Ramos (cell line): ENCODE results near the gene IL20RB.
"Not testable (repeated sequence)": the region's sequence is repeated elsewhere in the genome, so short reads cannot be mapped to it uniquely, and the experiment has no call there.

Experiments
- in situ Hi-C: fragments of 300-500 bp; cut with MboI; formaldehyde crosslinking; loops from one replicate; pipeline ENCODE4 v1.14.3; 2022; ENCODE audit warnings: low sequenced_read_pairs; ENCODE audit not compliant: unreplicated experiment

Gene IL20RB

GRCh38 chr3:136982033-136982432, 24.2 kb downstream of the IL20RB start:
- in situ Hi-C loops, result no loop called here

GRCh38 chr3:136982520-136983138, 24.8 kb downstream of the IL20RB start:
- in situ Hi-C loops, result no loop called here

DNA sequence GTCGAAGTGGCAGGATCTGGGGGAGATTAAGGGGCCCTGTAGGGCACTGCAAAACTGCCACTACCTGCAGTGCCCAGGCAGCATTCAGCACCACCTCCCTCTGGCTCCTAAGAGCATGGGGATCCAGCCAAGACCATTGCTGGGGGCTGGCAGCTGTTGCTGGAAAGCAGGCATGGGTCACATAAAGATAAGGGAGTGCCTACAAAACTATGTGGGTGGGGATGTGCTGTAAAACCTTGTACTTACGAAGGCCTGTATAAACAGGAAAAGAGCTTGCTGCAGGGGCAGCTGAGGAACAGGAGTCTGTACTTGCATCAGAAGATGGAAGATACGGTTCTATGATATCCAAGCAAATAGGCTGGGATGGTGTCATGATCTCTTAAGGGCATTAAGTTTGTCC, 27.1 kb downstream of the IL20RB start:
- in situ Hi-C loops, result no loop called here

DNA sequence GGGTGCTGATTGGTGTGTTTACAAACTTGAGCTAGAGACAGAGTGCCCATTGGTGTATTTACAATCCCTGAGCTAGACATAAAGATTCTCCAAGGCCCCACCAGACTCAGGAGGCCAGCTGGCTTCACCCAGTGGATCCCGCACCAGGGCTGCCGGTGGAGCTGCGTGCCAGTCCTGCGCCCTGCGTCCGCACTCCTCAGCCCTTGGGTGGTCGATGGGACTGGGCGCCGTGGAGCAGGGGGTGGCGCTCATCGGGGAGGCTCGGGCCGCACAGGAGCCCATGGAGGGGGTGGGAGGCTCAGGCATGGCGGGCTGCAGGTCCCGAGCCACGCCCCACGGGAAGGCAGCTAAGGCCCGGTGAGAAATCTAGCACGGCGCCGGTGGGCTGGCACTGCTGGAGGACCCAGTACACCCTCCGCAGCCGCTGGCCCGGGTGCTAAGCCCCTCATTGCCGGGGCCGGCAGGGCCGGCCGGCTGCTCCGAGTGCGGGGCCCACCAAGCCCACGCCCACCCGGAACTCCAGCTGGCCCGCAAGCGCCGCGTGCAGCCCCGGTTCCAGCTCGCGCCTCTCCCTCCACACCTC, 29.7 kb downstream of the IL20RB start:
- in situ Hi-C loops, result not testable (repeated sequence)

- in situ Hi-C loops, result no loop called here
Measured at GRCh38 chr3:136988651-136989050, 30.9 kb downstream of the IL20RB start.

DNA sequence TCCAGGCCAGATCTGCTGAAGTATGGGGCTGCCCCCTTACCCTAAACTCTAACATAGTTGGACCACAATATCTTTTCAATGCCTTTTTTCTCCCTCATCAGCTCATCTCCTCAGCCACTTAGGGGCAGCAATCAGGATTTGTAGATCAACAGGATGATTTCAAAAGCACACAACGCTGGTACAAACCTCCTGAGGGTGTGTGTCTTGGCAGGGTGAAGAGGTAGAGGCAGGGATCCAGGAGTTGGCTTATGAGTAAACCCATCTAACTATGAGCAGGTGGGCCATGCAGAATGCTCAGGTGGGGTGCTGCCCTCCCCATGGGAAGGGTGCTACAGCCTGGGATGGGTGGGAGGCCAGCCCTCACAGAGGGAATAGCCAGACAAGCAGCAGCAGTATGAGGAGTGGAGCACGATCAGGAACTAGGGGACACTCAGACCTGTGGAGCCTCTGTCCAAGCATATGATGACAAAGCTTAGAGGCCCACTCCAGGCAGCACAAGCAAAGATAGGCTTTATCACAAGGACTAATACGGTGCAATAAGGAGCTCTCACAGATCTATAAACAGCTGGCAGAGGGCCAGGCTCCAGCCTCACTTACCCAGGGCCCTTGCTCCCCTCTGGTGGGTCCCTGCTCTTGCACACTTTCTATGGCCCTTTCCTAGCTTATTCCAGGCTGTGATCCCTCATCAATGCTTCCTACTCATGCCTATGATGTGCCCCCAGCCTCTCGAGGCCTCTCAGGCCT, 32.2 kb downstream of the IL20RB start:
- in situ Hi-C loops, result no loop called here

GRCh38 chr3:136990826-136991225, 33.0 kb downstream of the IL20RB start:
- in situ Hi-C loops, result no loop called here

DNA sequence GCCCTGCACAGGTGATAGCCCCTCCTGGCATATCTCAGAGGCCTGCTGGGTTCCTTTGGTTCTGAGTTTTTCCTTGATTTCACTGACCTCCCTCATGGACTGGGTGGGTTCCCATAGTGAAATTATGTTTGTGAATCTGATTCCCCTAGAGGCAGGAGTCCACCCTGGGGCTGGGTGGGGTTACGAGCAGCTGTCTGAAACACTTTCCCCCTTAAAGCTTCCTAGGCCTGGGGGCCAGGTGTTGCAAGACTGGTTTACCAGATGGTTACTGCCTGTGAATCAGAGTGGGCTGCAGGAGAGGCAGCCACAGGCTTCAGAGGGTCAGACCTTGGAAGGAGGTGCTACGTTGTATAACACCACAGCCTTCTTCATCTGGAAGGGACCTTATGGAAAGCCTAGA, 34.3 kb downstream of the IL20RB start:
- in situ Hi-C loops, result no loop called here

DNA sequence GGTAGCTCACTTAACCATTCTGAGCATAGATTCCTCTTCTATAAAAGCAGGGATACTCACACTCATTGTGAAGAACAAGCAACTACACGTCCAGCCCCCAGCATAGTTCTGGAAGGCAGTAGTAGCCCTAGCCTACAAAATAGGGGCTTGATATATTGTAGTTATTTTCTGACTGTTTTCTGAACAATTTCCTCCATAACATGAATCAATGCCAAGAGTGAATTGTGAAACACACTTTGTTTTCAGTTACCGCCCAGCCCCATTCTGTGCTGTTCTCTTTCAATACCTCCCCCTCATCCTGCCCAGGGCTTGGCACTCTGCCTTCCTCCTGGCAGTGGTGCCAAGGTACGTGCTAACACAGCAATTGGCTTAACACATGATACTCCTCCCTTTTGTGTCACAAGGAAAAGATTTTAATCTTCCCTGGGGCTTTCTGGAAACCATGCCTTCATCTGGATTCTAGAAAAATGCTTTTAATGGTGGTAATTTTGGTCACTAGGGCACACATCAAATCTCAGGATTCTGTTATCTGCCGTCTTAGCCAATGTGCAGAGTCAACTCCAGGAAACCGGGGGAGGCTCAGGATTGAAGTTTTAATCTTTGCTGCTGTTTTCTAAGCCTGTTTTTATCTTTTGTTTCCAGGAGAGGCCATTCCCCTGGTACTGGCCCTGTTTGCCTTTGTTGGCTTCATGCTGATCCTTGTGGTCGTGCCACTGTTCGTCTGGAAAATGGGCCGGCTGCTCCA, 37.2 kb downstream of the IL20RB start:
- in situ Hi-C loops, result no loop called here

DNA sequence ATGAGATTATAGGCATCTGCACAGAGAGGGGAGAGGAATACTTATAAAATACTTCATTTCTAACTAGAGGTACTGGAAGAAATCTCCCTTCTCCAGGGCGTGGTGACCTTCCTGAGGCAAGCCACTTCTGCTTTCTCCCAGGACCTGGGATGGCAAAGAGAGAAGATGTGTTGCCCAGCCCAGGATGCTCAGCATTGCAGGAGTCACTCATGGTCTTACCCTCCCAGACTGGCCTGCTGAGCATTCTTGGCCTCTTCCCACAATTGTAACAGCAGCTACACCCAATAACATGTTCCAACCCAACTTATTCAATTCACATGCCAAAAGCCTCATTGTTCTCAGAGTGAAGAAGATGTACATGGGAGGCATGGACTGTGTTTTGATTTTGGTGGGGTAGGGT, 37.9 kb downstream of the IL20RB start:
- in situ Hi-C loops, result no loop called here

GRCh38 chr3:137000039-137000438, 42.3 kb downstream of the IL20RB start:
- in situ Hi-C loops, result no loop called here

GRCh38 chr3:137007376-137007775, 49.6 kb downstream of the IL20RB start:
- in situ Hi-C loops, result loop anchor here (5.0 kb wide), 1 partner anchor 240 kb away; no protein-coding TSS in a partner anchor

GRCh38 chr3:137008131-137008530, 50.3 kb downstream of the IL20RB start:
- in situ Hi-C loops, result loop anchor here (5.0 kb wide), 1 partner anchor 241 kb away; no protein-coding TSS in a partner anchor

GRCh38 chr3:137008976-137009375, 51.2 kb downstream of the IL20RB start:
- in situ Hi-C loops, result loop anchor here (5.0 kb wide), 1 partner anchor 242 kb away; no protein-coding TSS in a partner anchor

- in situ Hi-C loops, result loop anchor here (10.0 kb wide), 1 partner anchor 615 kb away; no protein-coding TSS in a partner anchor
Measured at GRCh38 chr3:137010137-137010536, 52.4 kb downstream of the IL20RB start.

DNA sequence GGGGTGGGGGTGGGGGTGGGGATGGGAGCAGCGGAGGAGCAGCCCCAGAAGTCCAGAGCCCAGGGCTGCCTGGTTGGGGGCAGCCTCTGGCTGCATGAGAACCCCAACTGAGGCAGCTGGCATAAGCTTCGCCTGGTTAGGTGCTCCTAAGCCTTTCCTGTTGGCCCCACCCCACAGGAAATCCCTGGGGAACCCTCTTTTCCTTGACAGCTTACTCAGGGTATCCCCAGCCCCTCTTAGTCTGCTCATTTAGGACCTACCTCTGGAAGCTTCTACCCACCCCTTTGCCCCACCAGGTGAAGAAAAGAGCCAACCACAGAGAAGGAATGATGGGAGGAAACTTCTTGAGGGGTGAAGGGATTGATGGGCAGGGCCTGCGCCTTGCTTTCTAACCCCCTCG, 53.4 kb downstream of the IL20RB start:
- in situ Hi-C loops, result loop anchor here (10.0 kb wide), 1 partner anchor 616 kb away; no protein-coding TSS in a partner anchor

DNA sequence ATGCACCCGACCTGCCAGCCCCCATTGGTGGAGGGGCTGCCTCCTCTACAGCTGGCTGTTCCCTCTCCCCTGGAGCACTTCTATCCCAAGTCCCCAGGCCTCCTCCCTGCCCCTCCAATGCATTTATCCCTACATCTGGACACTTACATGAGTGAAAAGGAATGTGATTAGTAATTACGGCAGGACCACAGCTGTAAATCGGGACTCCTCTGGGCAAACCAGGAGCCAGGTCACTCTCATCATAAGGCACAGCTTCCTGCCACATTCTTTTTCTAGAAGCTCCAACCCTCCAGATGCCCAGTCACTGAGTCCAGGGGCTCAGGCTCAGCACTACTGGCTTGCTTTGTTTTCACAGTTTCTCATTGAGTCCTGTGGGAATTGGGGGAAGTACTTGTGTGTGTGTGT, 54.3 kb downstream of the IL20RB start:
- in situ Hi-C loops, result loop anchor here (10.0 kb wide), 1 partner anchor 617 kb away; no protein-coding TSS in a partner anchor

DNA sequence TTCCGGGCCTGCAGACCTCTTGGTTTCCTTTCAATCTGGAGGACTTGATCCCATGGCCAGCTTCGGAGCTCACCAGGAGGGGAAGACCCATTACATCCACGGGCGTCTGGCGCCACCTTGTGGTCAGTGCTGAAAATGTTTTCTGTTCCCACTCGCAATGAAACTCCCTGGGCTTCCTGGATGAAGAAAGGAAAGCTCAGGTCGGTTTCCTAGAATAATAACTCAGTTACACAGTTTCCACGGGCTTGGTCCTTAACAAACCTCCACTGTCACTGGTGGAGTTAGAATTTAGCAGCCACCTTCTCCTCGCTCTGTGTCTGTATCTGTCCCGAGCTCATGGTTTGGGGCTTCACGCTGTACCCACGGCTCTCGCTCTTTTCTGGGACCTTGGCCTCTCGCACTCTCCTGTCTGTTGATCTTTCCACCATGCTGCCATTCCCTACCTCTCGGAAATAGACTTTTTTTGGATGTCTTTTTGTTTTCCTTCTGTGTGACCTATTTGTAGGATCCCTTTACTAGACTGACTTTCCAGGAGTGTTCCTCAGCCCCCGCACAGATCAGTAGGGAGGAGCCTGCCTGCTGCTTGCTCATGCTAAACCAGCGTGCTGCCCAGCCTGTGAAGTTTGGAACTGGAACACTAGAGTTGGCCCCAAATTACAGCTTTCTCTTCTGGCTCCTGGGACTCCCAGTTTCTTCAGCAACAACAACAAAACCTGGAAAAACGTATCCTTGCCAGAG, 56.3 kb downstream of the IL20RB start:
- in situ Hi-C loops, result loop anchor here (10.0 kb wide), 1 partner anchor 619 kb away; no protein-coding TSS in a partner anchor

DNA sequence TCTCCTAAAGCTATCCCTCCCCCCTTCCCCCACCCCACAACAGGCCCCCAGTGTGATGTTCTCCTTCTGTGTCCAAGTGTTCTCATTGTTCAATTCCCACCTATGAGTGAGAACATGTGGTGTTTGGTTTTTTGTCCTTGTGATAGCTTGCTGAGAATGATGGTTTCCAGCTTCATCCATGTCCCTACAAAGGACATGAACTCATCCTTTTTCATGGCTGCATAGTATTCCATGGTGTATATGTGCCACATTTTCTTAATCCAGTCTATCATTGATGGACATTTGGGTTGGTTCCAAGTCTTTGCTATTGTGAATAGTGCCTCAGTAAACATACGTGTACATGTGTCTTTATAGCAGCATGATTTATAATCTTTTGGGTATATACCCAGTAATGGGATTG, 59.5 kb downstream of the IL20RB start:
- in situ Hi-C loops, result loop anchor here (10.0 kb wide), 1 partner anchor 623 kb away; no protein-coding TSS in a partner anchor

- in situ Hi-C loops, result loop anchor here (5.0 kb wide), 1 partner anchor 948 kb away; no protein-coding TSS in a partner anchor
Measured at GRCh38 chr3:137020315-137020714, 62.5 kb downstream of the IL20RB start.
